Stimulated activated CD8-positive, alpha-beta memory T cell treated with anti-CD3 and anti-CD28 coated beads, Interleukin-12 subunit alpha, Interleukin-12 subunit beta, amount 100 ng/mL, for 24 hours (primary cell): Measurements from ENCODE around the gene RAI14.

Source experiments
- DNase-seq: peaks from one replicate; pipeline ENCODE4 v3.0.0-alpha.2; 2020; ENCODE audit errors: extremely low read depth

Gene RAI14

DNA sequence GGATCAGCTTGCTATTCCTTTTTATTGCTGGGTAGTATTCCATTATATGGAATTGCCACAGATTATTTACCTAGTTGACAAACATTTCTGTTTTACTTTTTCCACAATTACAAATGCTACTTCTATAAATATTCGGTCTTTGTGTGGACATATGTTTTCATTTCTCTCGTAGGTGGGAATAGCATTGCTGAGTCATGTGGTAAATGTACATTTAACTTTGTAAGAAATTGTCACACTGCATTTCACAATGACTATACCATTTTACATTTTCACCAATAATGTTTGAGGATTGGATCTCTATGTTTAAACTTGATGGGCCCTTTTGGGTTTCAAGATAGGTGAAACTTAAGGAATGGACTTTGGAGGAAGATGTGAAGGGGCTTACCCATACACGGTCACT is 19.7 kb downstream of the RAI14 start:
- no peak for DNase-seq

DNA sequence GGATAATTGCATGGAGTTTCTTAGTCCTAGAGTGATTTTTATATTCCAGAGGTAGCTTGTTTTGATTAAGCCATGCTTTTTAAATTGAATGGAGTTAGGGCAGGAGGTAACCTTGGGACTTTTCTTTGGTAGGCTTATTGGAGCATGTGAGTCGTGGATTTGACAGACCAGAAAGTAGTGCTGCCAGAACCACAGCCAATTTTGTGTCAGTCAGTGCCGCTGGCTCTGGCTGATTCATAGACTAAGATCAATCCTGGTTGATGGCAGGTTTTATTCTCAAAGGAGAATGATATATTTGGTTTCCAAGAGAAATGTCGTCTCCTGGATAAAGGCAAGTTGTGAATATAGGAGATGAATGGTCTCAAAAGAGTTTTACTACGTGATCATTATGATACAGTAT is 20.3 kb downstream of the RAI14 start:
- DNase-seq: no peak

DNA sequence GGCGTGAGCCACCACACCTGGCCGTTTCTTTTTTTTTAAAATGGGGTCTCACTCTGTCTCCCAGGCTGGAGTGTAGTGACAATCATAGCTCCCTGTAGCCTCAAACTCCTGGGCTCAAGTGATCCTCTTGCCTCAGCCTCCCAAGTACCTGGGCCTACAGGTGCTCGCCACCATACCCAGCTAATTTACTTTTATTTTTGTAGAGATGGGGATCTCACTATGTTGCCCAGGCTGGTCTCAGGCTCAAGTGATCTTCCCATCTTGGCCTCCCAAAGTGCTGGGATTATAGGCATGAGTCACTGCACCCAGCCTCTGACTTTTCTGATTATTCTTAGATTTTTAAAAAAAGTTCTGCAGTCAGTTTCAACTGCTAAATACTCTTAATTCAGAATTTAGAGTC is 21.3 kb downstream of the RAI14 start:
- DNase-seq: no peak

DNA sequence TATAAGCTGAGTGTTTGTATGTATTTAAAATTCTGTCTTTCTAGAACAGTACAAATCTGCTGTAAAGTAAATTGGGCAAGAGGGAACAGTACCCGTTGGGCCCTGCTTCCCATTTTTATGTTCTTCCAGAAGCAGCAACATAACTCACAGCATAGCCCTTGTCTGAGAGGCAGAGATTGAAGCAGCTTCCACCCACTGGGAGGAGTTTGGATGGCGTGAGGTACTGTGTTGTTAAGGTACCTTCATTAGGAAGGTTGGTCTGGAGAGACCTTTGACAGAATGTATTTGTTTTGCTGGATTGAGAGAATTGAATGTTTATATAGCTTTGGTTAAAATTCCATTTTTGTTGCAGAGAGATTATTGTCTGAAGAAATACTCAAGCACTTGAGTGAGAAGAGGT is 24.8 kb downstream of the RAI14 start:
- no peak for DNase-seq

DNA sequence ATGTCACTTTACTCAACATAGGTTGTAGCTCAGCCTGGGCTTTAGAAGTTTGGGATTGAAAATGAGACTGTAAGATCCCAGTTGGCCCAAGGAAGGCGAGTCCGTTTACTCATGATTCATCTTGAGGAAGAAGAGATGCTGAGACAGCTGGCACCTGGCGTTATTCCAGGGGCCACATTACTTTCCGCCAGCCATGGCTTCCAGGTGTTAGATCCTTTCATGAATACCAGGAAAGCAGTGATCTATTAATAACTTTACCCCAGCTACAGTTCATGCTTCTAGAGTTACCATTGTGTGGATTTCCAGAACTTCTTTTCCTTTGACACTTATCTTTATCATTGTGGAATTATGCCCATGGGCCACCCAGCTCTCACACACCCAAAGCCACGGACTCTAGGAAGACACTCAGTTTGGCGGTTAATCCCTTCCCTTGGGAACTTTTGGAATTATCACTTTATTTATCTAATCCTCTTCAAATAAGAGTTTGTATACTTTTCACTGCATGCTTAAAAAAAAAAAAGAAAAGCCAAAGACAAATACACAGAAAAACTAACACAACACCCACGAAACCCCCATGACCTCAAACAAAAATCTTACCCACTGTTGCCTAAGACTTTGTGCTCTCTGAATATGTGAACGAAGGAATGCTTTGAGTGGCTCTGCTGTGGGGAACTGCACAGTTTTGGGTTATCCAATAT is 26.9 kb downstream of the RAI14 start:
- DNase-seq: no peak

DNA sequence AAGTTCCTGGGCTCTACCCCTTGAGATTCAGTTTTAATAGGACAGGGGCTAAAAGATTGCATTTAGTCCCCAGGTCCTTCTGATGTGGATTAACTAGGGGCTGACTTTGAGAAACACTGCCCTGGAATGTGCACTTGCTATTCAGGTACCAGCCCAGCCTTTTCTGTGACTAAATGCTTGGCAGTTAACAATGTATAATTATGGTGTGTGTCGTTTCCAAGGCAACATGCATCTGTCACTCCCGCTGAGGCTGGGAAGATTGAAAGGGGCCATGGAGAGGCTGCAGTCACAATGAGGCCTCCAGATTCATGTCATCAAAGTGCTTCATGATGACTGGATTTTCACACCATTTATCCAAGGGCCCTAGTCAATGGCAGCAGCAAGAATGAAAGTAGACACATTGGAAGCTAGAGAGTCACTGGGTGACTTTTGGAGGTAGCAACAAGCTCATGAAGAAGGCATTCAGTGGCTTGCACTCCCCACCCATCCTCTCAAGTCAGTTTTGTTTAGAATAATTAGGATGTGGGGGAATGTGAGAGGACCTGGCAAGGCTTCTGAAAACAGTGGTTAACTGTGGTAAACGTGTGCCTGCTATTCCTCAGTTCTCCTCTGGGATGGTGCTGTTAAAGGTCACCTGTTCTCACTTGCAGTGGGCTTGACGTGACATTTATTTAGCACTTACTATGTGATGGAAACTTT is 28.3 kb downstream of the RAI14 start:
- DNase-seq: no peak

DNA sequence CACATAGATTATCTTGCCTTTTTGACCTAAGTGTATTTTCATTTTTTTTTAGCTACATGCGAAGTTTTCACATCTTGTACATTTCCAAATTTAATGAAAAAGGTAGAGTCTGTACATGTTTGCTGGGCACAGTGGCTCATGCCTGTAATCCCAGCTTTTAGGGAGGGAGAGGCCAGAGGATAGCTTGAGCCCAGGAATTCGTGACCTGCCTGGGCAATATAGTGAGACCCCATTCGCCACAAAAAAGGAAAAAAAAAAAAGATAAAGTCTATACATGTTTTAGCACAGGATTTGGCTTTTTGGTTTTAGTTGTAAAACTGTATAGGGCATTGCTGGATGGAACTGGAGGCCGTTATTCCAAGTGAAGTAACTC is 28.8 kb downstream of the RAI14 start:
- no peak for DNase-seq

DNA sequence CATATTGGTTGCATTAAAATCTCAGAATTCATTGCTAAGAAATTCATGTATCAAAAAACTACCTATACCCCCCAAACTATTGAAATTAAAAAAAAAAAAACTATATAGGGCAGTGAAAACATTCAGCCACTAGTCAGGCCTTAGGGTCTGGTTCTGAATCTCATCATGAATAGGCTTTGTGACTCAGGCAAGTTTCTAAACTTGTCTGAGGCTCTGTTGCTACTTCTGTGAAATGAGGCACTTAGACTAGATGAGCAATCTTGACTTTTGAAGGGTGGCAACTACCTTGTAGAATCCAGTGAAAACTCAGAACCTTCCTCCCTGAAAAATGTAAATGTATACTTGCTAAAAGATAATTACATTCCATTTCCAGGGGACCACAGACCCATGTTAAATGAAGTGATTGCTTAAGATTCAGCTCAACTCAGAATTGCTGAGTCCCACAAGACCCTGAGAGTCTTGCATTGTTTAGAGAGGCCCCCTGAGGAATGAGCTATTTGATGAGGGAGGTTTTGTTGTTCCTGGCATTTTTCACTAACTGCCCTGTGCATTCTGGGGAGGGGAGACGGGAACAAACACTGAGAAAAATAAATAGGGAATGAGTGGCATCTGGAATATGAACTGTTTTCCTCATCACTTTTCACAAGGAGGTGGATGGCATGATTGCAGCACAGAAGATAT is 29.5 kb downstream of the RAI14 start:
- DNase-seq: no peak

DNA sequence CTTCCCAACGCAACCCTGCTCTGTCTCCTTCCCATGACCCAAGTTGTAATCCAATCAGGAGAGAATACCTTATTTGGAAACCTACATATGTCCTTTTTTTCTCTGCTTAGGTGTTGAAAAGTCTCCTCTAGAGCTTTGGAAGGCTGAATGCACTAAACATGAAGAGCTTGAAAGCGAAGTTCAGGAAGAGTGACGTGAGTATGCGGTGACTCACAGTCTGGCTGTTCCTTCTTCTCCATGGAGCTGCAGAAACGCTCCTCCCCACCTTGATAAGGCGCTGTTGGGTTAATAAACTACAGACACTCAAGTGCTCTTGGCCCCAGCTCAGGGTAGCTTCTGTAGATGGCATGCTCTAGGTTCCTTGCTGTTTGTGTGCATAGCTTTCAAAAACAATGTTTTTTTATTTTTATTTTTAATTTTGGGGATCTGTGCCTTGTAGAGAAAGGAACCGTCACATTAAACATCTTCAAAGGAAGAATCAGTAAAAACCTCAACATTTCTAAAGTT is 30.7 kb downstream of the RAI14 start:
- no peak for DNase-seq

DNA sequence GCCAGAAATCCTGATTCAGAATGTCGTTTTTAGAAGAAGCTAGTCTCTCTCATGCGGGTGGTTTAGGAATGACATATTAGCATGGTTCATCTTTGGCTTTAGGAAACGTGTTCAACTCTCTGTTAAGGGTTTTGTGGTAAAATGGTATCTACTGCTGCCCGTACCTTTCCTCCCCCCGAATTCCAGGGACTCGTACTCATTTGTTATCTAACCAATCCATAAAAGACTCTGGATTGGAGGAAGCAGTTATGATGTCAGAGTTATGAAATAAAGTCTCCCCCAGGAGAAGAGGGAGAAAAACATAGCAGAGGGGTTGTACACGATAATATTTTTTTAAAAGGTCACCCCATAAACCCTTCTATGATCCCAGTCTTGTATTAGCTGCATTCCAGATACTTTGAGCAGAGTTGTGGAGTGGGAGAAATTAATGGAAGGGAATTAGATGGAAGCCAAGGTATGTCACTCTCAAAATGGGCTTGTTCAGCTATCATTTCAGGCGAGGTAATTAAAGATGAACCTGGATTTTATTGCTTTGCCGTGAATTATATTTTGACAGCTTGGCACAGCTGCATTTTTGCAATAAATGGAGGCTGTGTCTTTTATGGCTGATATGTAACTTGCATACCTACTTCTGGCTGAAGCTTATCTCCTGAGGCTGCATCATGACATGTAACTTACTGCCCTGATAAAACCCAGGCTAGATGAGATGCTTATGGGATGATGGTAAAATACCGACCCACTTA is 31.3 kb downstream of the RAI14 start:
- no peak for DNase-seq

DNA sequence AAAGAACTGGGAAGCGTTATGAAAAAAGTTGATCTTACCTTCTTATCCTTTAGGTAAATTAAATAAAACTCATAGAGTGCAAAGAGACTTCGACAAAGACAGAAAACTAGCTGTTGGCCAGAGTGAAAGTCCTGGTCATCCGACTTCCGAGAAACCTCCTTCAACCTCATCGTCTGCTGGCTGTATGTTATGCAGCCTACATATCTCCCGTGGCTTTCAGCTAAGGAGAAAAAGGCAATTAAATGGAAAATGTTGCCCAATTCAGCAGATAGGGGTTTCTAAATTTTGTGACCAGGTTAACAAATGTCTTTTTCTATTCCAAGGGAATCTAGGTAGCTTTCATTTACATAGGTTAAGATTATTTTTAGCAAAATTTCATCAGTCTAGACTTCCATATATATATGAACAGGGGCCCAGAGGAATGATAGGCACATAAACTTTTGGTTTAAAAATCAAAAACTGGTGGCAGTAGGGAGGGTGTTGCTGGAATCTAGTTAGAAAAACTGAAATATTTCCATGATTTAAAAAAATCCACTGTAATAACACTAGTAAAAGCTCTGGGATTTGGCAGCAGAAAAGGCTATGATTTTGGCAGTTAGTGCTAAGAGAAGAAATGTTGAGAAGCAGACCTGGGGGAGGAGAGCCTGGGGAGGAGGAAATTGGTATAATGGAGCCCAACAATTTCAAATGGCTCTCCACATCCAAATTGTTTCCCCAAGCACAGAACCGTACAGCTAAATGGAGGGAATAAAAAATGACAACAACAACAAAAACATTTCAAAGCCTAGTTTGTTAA is 32.1 kb downstream of the RAI14 start:
- DNase-seq: no peak

DNA sequence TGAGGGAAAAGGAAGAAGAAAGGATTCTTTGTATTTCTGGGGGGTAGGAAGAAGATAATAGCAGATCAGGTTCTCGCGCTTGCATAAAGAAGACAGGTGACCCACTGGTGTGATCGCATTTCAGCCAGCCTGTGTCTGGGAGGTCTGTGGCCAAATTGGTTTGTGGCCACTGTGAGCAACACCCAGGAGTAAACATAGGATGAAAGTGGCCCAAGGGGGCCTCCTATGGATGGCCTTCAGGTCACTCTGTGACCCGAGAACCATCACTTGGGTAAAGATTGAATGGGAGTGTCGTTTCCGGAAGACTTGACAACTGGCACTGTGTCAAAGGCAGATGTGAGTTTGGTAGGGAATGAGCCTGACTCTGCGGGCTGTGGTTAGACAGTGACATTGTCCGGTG is 34.2 kb downstream of the RAI14 start:
- no peak for DNase-seq

DNA sequence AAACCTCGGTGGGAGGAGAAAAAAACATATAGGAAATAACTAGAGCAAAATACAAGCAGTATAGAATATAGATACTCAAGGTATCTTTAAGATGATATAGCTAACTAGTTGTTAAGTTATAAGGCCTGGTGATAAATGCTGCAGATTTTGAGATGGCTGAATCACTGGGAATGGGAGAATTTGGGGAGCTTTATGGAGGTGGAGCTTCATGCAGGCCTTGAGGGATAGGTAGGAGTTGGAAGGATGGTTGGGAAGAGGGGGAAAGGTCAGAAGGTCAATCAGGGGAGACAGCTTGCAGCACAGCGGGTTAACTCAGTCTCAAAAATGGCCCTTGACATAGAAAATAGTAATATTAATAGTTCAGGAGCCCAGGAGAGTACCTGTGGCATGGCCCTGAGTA is 34.8 kb downstream of the RAI14 start:
- no peak for DNase-seq

DNA sequence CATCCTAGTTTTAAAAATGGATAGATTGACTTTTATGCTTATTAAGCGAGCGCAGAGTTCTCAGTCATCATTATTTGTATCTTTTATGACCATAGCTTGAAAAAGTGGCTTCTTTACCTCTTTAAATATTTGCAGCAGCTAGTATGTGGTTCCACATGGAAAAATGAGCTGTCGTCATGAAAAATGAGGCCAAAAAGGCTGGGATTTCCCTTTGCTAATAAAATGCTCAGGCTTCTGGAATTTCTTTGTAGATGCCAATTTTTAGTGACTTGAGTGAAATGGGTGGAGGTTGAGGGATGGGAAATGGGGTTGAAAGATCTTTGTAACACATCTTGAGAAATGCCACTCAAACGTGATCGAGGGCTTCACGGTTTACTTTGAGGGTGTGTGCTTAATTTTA is 35.2 kb downstream of the RAI14 start:
- no peak for DNase-seq

DNA sequence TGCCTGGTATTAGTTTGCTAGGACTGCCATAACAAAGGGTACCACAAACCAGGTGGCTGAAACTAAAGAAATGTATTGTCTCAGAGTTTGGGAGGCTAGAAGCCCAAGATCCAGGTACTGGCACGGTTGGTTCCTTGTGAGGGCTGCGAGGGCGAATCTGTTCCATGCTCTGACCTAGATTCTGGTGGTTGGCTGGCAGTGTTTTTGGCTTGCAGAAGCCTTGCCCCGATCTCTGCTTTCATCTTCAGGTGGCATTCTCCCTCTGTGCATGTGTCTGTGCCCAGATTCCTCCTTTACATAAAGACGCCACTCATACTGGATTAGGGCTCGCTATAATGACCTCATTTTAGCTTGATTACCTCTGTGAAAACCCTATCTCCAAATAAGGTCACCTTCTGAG is 36.7 kb downstream of the RAI14 start:
- no peak for DNase-seq

DNA sequence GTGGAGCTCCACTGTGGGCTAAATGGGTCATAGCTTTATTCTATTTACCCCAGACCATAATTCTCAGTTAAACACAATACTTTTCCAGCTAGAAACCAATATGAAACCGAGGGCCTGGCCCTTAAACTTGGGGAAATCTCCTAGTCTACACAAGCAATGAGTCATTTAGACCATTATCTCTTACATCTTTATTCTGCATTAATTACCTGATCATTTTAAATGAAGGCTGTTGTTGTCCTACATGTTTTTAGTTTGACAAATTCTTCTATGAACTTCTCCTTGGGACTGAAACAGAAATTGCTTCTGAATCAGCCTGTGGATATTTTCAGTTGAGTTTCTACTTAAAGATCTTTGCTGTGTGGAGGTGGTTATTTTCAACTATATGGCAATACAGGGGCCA is 37.9 kb downstream of the RAI14 start:
- DNase-seq: no peak

DNA sequence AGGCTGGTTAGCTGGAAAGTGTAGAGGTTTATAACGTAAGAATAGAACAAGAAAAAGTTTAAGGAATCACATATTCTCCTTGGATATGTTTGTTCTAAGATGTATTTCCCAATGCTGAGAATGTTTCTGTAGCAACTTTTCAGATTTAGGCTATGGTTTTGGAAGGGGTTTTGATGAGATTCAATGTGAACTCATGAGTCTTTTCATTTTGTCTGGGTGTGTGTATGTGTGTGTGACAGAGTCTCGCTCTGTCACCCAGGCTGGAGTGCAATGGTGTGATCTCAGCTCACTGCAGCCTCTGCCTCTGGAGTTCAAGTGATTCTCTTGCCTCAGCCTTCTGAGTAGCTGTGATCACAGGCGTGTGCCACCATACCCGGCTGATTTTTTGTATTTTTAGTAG is 38.6 kb downstream of the RAI14 start:
- DNase-seq: no peak

DNA sequence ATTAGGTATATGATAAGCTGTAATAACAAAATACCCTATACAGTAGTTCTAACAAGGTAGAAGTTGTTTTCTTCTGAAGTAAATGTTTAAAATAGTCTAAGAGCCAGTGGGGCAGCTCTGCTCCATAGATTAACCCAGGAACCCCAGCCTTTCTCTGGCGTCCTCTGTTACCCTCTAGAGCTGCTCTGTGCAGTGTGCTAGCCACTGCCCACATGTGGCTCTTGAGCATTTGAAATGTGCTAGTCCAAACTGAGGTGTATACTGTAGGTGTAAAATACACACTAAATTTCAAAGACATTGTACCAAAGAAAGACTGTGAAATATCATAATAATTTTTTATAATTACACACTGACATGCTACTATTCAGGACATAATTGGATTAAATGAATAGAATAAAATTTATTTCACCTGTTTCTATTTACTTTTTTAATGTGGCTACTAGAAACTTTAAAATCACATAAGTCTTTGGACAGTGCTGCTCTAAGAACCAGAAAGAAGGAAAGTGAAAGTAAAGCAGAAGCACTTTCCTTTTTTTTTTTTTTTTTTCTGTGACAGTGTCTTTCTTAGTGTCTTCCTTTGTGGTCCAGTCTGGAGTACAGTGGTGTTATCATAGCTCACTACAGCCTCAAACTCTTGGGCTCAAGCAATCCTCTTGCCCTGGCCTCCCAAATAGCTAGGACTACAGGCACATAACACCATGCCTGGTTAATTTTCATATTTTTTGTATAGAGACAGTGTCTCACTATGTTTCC is 39.3 kb downstream of the RAI14 start:
- no peak for DNase-seq

DNA sequence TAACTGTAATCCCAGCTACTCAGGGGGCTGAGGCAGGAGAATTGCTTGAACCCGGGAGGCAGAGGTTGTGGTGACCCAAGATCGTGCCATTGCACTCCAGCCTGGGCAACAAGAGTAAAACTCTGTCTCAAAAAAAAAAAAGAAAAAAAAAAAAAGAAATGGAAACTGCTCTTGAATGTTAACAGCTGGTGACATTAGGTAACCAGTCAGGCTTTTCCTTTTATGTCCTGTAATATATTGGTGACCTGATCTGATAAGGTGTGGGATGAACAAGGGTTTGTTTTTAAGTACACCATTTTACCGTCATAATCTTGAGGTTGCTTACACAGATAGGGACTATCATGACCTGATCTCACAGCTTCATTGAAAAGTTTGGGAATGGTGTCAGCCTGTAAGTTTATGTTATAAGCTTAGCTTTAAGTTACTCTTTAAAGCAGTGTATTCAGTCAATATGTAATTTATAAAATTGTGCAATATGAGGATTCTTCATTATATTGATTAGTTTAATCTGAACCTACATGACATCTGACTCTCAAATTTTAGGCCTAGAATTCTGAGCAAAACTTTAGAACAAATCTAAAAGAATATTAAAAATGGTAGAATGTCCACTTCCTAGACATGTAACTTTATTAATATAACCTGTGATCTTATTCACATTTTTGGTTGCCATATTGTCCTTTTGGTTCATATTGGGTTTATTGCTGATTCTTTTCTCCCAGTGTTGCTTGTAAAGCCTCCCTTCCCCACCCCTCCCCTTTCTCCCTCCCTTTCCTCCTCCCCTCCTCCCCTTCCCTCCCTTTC is 41.4 kb downstream of the RAI14 start:
- no peak for DNase-seq

DNA sequence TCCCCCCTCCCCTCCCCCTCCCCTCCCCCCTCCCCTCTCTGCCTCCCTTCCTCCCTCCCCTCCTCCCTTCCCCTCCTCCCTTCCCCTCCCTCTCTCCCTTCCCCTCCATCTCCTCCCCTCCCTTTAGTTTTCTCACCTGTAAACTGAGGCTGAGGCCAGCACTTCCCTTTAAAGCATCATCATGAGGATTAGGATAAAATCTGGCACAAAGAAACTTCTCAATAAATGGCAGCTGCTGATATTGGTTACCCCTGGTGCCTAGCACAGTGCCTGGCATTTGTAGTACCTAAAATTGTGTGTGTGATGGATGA is 41.9 kb downstream of the RAI14 start:
- no peak for DNase-seq
